GM18526 (cell line): ENCODE results near the gene SFT2D2.

Source experiments
- POLR2A ChIP-seq: IDR thresholded peaks from 3 replicates; pipeline ENCODE4 v1.6.1; 2011; ENCODE audit not compliant: insufficient read length; ENCODE audit errors: extremely low read depth

SFT2D2 gene

GRCh38 chr1:168280296-168280927 lies 54.6 kb downstream of the SFT2D2 start, which contains the start of gene TBX19:
Gene TBX19, plus strand, starts transcription at chr1:168280877. Its CDS starts 214 bp downstream, at chr1:168281091.
- TF ChIP-seq POLR2A, result no peak

- TF ChIP-seq POLR2A, result no peak
These were observed 56.0 kb downstream of the SFT2D2 start for GRCh38 chr1:168281603-168282325.

GRCh38 chr1:168285521-168285790 lies 59.7 kb downstream of the SFT2D2 start:
- TF ChIP-seq POLR2A, result no peak

DNA sequence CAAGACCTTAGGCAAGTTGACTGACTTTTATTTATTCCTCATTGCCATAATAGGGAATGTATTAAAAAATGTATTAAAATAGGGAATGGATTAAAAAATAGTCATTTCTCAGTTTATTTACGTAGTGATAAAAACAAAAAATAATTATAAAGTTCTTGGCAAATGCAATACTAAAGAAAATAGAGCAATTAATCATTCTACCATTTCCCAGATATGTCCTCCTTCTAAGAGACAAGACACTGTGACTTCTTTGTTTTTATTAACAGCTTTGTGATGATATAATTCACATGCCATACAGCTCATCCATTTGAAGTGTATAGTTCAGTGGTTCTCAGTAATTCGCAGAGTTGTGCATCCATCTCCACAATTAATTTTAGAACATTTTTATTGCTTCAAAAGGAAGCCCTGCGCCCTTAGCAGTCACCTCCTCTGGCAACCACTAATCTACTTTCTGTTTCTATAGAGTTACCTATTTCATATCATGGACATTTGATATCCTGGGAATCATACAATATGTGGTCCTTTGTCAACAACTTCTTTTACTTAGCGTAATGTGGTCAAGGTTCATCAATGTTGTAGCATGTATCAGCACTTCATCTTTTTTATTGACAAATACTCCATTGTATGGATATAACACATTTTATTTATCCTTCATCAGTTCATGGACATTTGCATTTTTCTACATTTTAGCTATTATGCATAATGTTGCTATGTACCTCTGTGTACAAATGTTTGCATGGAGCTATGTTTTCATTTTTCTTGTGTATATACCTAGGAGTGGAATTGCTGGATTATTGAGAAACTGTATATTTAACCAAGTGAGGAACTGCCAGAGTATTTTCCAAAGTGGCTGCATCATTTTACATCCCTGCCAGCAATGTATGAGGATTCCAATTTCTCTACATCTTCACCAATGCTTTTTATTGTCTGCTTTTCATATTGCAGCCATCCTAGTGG lies 60.4 kb downstream of the SFT2D2 start:
- no peak for TF ChIP-seq POLR2A

DNA sequence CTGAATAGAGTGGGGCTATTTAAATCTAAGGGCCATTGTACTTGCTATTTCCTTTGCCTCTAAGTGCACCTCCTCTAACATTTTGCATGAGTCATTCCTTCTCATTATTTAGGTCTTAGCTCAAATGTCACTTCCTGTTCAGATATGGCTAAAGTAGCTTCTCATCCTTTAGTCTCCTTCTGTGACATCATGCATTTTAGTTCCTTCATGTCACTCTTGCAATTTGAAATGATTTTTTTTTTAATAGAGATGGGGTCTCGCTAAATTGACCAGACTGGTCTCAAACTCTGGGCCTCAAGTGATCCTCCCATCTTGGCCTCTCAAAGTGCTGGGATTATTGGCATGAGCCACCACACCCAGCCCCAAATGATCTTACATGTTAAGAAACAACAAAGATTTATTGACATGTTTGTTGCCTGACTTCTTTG lies 61.4 kb downstream of the SFT2D2 start:
- no peak for TF ChIP-seq POLR2A

DNA sequence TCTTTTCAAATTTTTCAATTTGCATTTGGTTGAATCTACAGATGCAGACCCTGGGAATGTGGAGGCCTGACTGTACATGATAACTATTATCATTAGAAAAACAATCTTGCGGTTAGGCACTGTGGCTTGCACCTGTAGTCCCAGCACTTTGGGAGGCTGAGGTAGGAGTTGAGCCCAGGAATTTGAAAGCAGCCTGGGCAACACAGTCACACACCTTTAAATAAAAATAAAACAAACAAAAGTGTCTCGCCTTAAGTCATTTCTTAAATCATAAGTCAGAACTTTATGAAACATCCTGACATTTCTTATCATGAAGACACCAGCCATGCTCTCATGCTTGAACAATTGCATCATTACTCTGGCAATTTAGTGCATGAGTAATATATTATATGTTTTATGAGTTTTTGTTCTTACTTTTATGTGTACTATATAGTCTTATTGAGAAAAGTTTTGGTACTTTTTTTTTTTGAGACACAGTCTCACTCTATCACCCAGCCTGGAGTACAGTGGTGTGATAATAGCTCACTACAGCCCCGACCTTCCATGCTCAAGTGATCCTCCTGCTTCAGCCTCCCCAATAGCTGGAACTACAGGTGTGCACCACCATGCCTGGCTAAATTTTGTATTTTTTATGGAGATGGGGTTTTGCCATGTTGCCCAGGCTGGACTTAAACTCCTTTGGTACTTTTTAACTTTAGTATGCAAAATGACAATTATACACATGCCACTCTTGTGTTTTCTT lies 62.7 kb downstream of the SFT2D2 start:
- no peak for TF ChIP-seq POLR2A

- no peak for TF ChIP-seq POLR2A
These were observed 65.5 kb downstream of the SFT2D2 start for GRCh38 chr1:168291222-168291837.

- no peak for TF ChIP-seq POLR2A
These were observed 67.6 kb downstream of the SFT2D2 start for GRCh38 chr1:168293356-168293755.

- TF ChIP-seq POLR2A, result no peak
These were observed 69.8 kb downstream of the SFT2D2 start for GRCh38 chr1:168295411-168296114.

- no peak for TF ChIP-seq POLR2A
These were observed 71.4 kb downstream of the SFT2D2 start for GRCh38 chr1:168297019-168297730.

DNA sequence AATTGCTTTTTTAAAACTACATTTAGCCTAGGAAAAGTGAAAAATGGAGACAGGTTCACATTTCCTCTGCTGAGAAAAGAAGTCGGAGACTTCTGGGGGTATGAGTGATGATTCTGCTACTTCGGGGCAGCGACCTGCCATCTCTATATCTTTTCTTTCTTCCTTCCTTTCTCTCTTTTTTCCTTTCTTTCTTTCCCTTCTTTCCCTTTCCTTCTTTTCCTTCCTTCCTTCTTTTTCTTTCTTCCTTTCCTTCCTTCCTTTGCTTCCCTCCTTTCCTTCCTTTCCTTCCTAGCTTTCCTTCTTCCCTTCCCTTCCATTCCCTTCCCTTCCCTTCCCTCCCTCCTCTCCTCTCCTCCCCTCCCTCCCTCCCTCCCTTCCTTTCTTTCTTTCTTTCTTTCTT lies 72.6 kb downstream of the SFT2D2 start:
- no peak for TF ChIP-seq POLR2A

DNA sequence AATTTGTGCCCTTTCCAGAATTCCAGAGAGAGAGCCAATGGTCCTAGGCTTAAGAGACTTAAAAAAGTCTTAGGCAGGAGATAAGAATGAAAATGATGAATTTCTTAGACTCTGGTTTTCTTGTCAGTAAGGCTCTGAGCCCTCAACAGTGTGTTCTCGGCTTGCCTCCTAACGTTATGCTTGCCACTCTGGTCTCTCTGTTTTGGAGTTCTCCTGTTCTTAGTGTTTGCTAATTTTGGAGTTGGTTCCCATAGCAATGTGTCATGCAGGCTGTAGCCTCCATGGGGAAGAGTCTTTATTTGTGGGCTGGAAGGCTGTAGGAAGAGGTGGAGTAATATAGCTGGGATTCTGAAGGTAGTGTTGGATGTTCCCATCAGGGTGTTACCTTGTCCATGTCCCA lies 74.8 kb downstream of the SFT2D2 start:
- TF ChIP-seq POLR2A, result no peak

- no peak for TF ChIP-seq POLR2A
These were observed 76.0 kb downstream of the SFT2D2 start for GRCh38 chr1:168301664-168302320.
